Measurements from ENCODE around the gene CD37.

Gene CD37

GRCh38 chr19:49362929-49363267 is 27.7 kb downstream of the CD37 start:
- no peaks in the 10 kb centered on the region for H3K36me3 ChIP-seq (ENCODE audit: low read length)
- no peaks in the 10 kb centered on the region for H3K79me2 ChIP-seq (ENCODE audit: insufficient read depth, low read length)
- H3K4me2 ChIP-seq (ENCODE audit: low read depth, low read length, poor library complexity, severe bottlenecking), result no peak overlapping the region
- no peaks in the 10 kb centered on the region for H3K9me2 ChIP-seq (replicated peaks; ENCODE audit: insufficient read depth, low read length)
- H3K9ac ChIP-seq (ENCODE audit: low read length), result no peak overlapping the region
- no peak overlapping the region for H3K27ac ChIP-seq (ENCODE audit: low read depth, low read length)
- H3K9me3 ChIP-seq (ENCODE audit: insufficient read depth, low read length), result no peaks in the 10 kb centered on the region
- TF ChIP-seq, protein P1, sequence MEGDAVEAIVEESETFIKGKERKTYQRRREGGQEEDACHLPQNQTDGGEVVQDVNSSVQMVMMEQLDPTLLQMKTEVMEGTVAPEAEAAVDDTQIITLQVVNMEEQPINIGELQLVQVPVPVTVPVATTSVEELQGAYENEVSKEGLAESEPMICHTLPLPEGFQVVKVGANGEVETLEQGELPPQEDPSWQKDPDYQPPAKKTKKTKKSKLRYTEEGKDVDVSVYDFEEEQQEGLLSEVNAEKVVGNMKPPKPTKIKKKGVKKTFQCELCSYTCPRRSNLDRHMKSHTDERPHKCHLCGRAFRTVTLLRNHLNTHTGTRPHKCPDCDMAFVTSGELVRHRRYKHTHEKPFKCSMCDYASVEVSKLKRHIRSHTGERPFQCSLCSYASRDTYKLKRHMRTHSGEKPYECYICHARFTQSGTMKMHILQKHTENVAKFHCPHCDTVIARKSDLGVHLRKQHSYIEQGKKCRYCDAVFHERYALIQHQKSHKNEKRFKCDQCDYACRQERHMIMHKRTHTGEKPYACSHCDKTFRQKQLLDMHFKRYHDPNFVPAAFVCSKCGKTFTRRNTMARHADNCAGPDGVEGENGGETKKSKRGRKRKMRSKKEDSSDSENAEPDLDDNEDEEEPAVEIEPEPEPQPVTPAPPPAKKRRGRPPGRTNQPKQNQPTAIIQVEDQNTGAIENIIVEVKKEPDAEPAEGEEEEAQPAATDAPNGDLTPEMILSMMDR (IDR thresholded peaks at IDR 0.05; ENCODE audit: insufficient read depth, low read length, poor library complexity, severe bottlenecking), result no peak
- no peak for TF ChIP-seq EZH2phosphoT487 (conservative IDR thresholded peaks at IDR 0.05; ENCODE audit: low read length)
- no peaks in the 10 kb centered on the region; the same call in 1 of the 2 replicates for H3F3A ChIP-seq (ENCODE audit: insufficient read depth)
- H3K4me3 ChIP-seq (ENCODE audit: insufficient read depth, low read length, poor library complexity, severe bottlenecking), result no peak overlapping the region
- H3K27me3 ChIP-seq (ENCODE audit: low read length), result no peaks in the 10 kb centered on the region
- no peaks in the 10 kb centered on the region for H4K20me1 ChIP-seq (ENCODE audit: low read depth, low read length)
- no peak overlapping the region for H2AFZ ChIP-seq (ENCODE audit: low read depth, low read length, severe bottlenecking)

- Histone ChIP-seq H3F3A (ENCODE audit: insufficient read depth) (no peaks in the 10 kb centered on the region; the same call in 1 of the 2 replicates), H3K79me2 (ENCODE audit: insufficient read depth, low read length) (no peaks in the 10 kb centered on the region), H3K27ac (ENCODE audit: low read depth, low read length) (no peak within 1 kb of the TSS), H4K20me1 (ENCODE audit: low read depth, low read length) (no peaks in the 10 kb centered on the region), H3K9me2 (replicated peaks; ENCODE audit: insufficient read depth, low read length) (no peaks in the 10 kb centered on the region), H3K4me2 (ENCODE audit: low read depth, low read length, poor library complexity, severe bottlenecking) (no peak within 1 kb of the TSS), H2AFZ (ENCODE audit: low read depth, low read length, severe bottlenecking) (no peak within 1 kb of the TSS), H3K27me3 (ENCODE audit: low read length) (no peaks in the 10 kb centered on the region), H3K9ac (ENCODE audit: low read length) (no peak within 1 kb of the TSS), H3K4me3 (ENCODE audit: insufficient read depth, low read length, poor library complexity, severe bottlenecking) (no peak within 1 kb of the TSS), H3K9me3 (ENCODE audit: insufficient read depth, low read length) (no peaks in the 10 kb centered on the region), H3K36me3 (ENCODE audit: low read length) (no peaks in the 10 kb centered on the region)
- TF ChIP-seq, protein P1 (IDR thresholded peaks at IDR 0.05; ENCODE audit: insufficient read depth, low read length, poor library complexity, severe bottlenecking), result no peak
Observed at GRCh38 chr19:49363268-49364082, 28.3 kb downstream of the CD37 start, which contains the start of gene DKKL1. TSS of gene DKKL1 (plus strand) at chr19:49363877. CDS start at chr19:49363999, 122 bp downstream.

GRCh38 chr19:49364083-49364737 is 29.0 kb downstream of the CD37 start:
- H2AFZ ChIP-seq (ENCODE audit: low read depth, low read length, severe bottlenecking), result no peak overlapping the region
- H3K4me3 ChIP-seq (ENCODE audit: insufficient read depth, low read length, poor library complexity, severe bottlenecking), result no peak overlapping the region
- TF ChIP-seq EZH2phosphoT487 (conservative IDR thresholded peaks at IDR 0.05; ENCODE audit: low read length), result no peak
- TF ChIP-seq, protein P1 (IDR thresholded peaks at IDR 0.05; ENCODE audit: insufficient read depth, low read length, poor library complexity, severe bottlenecking), result no peak
- no peak overlapping the region for H3K27ac ChIP-seq (ENCODE audit: low read depth, low read length)
- no peak overlapping the region for H3K9ac ChIP-seq (ENCODE audit: low read length)
- H4K20me1 ChIP-seq (ENCODE audit: low read depth, low read length), result no peaks in the 10 kb centered on the region
- H3K9me3 ChIP-seq (ENCODE audit: insufficient read depth, low read length), result peaks cover 6% of the 10 kb centered on the region
- H3K27me3 ChIP-seq (ENCODE audit: low read length), result no peaks in the 10 kb centered on the region; the same call in 1 of the 2 replicates
- no peaks in the 10 kb centered on the region for H3K79me2 ChIP-seq (ENCODE audit: insufficient read depth, low read length)
- H3K36me3 ChIP-seq (ENCODE audit: low read length), result no peaks in the 10 kb centered on the region
- no peak overlapping the region for H3K4me2 ChIP-seq (ENCODE audit: low read depth, low read length, poor library complexity, severe bottlenecking)
- no peaks in the 10 kb centered on the region; the same call in 1 of the 2 replicates for H3F3A ChIP-seq (ENCODE audit: insufficient read depth)
- no peaks in the 10 kb centered on the region for H3K9me2 ChIP-seq (replicated peaks; ENCODE audit: insufficient read depth, low read length)
